Common myeloid progenitor, CD34-positive (primary cell): ENCODE measurements around the gene CD4.

ENCODE experiments used
- CTCF ChIA-PET: fragments of 350-600 bp; sonication (Branson Sonifier 250); formaldehyde crosslinking; loops from one replicate; lab custom pipeline; 2021; ENCODE audit warnings: antibody characterized with exemption; lab: Charles Lee
- POLR2A ChIA-PET: fragments of 350-600 bp; sonication (Branson Sonifier 250); formaldehyde crosslinking; loops from one replicate; lab custom pipeline; 2021; ENCODE audit warnings: antibody characterized with exemption; lab: Charles Lee
- DNase-seq, 3 donors: peaks; one replicate each; pipeline versions ENCODE4 v3.0.0 to v3.0.0-alpha.2; 2013
- H3K27ac ChIP-seq, 2 experiments: 1 replicate in 1 of 2; 2 replicates in 1 of 2; pipeline ENCODE4 v1.7.0; 2013; ENCODE audit warnings: inconsistent platforms in 2 of 2, low read length in 2 of 2, mild to moderate bottlenecking in 2 of 2, low read depth in 1 of 2, moderate library complexity in 1 of 2; ENCODE audit not compliant: severe bottlenecking in 2 of 2, insufficient read depth in 1 of 2, poor library complexity in 1 of 2
- H3K27me3 ChIP-seq, 5 experiments: replicated peaks in 2 of 5; 1 replicate in 3 of 5; 2 replicates in 2 of 5; pipeline versions ENCODE4 v1.6.1 to v1.7.0; 2013; ENCODE audit warnings: low read length in 4 of 5, mild to moderate bottlenecking in 2 of 5, moderate library complexity in 2 of 5, inconsistent platforms in 1 of 5; ENCODE audit not compliant: insufficient read depth in 5 of 5, control insufficient read depth in 4 of 5
- H3K36me3 ChIP-seq, 4 experiments: 1 replicate in 2 of 4; 2 replicates in 2 of 4; pipeline versions ENCODE4 v1.6.1 to v1.7.0; 2013; ENCODE audit warnings: low read length in 3 of 4, control low read depth in 1 of 4, mild to moderate bottlenecking in 1 of 4; ENCODE audit not compliant: control insufficient read depth in 4 of 4, insufficient read depth in 4 of 4
- H3K4me1 ChIP-seq, 4 experiments: 1 replicate in 3 of 4; 2 replicates in 1 of 4; pipeline versions ENCODE4 v1.6.1 to v1.7.1; 2013; ENCODE audit warnings: low read length in 3 of 4, mild to moderate bottlenecking in 3 of 4, control low read depth in 1 of 4, inconsistent platforms in 1 of 4, moderate library complexity in 1 of 4; ENCODE audit not compliant: control insufficient read depth in 4 of 4, insufficient read depth in 4 of 4; ENCODE audit errors: control extremely low read depth in 1 of 4
- H3K4me3 ChIP-seq, 7 experiments: 1 replicate in 4 of 7; 2 replicates in 3 of 7; pipeline versions ENCODE4 v1.5.1 to v1.7.0; 2013; ENCODE audit warnings: mild to moderate bottlenecking in 7 of 7, low read length in 6 of 7, moderate library complexity in 6 of 7, inconsistent platforms in 2 of 7, low read depth in 2 of 7, control low read depth in 1 of 7; ENCODE audit not compliant: insufficient read depth in 4 of 7, control insufficient read depth in 1 of 7; ENCODE audit errors: extremely low read depth in 1 of 7
- H3K9me3 ChIP-seq, 5 experiments: 1 replicate in 4 of 5; 2 replicates in 1 of 5; pipeline versions ENCODE4 v1.6.1 to v1.7.1; 2013; ENCODE audit warnings: low read length in 4 of 5, mild to moderate bottlenecking in 2 of 5, inconsistent platforms in 1 of 5, low read depth in 1 of 5, moderate library complexity in 1 of 5; ENCODE audit not compliant: control insufficient read depth in 4 of 5, insufficient read depth in 2 of 5; ENCODE audit errors: control extremely low read depth in 1 of 5
- WGBS: methylation state at CpG from one replicate; pipeline ENCODE4 v1.1.5; 2013; ENCODE audit not compliant: insufficient coverage; 5-methylcytosine and 5-hydroxymethylcytosine counted together

CD4 gene

DNA sequence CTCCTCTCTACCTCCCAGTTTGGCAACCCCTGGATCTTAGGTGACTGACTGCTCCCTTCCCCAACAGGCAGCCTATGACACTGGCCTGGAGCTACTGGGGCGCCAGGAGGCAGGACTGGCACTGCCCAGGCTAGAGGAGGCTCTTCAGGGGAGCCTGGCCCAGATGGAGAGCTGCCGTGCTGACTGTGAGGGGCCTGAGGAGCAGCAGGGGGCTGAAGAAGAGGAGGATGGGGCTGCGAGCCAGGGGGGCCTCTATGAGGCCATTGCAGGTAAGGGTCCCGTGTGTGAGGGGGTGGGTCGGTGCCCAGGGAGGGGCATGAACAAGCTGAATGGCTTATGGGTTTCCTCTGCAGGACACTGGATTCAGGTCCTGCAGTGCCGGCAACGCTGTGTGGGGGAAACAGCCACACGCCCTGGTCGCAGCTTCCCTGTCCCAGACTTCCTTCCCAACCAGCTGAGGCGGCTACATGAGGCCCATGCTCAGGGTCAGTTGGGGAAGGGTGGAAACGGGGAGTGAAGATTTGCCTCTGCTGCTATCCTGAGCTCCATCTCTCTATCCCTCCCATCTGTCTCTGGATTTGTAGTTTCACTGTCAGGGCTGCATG, 41.1 kb downstream of the CD4 start:
- no peak for DNase-seq
- no peak overlapping the region for H3K27ac ChIP-seq
- H3K9me3 ChIP-seq, result no peaks in the 10 kb centered on the region
- peaks cover 0 to 30% (median 2%) of the 10 kb centered on the region in 4 experiments for H3K36me3 ChIP-seq
- H3K4me3 ChIP-seq, result no peak overlapping the region
- POLR2A ChIA-PET, result no interaction called here
- H3K27me3 ChIP-seq, result peaks cover 0 to 7% (median 0%) of the 10 kb centered on the region in 5 experiments
- WGBS, result 96% methylated on average over 7 of the region's 11 CpGs
- peaks cover 0 to 26% (median 24%) of the 10 kb centered on the region in 4 experiments for H3K4me1 ChIP-seq
- CTCF ChIA-PET, result interaction anchor here (0.9 to 13.0 kb wide), 10 partner anchors 10 to 76 kb away, joined by 3 to 97 read pairs (median 5); partner anchors contain the start of genes GNB3, MLF2 and PTMS

DNA sequence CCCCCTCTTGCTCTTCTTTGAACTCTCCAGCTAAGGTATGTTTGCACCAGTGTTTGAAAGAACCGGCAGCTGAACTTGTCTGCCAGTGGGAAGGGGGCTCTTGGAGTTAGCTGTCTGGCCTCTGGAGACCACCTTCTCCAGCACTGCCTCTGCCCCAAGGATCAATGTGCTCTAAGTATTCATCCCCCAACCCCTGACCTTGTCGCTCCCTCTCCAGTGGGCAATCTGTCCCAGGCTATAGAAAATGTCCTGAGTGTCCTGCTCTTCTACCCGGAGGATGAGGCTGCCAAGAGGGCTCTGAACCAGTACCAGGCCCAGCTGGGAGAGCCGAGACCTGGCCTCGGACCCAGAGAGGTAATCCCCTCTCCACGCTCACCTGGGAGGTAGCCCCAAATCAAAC, 41.7 kb downstream of the CD4 start:
- Histone ChIP-seq H3K27me3 (peaks cover 0 to 7% (median 0%) of the 10 kb centered on the region in 5 experiments), H3K4me1 (peaks cover 0 to 27% (median 22%) of the 10 kb centered on the region in 4 experiments), H3K27ac (no peak overlapping the region), H3K36me3 (peaks cover 0 to 30% (median 2%) of the 10 kb centered on the region in 4 experiments), H3K9me3 (no peaks in the 10 kb centered on the region), H3K4me3 (no peak overlapping the region)
- 96% methylated on average over 6 of the region's 6 CpGs for whole genome bisulfite sequencing
- ChIA-PET POLR2A (no interaction called here), CTCF (interaction anchor here (0.9 to 13.0 kb wide), 11 partner anchors 9 to 98 kb away, joined by 3 to 97 read pairs (median 6); partner anchors contain the start of genes GNB3 and MLF2)
- no peak for DNase-seq

DNA sequence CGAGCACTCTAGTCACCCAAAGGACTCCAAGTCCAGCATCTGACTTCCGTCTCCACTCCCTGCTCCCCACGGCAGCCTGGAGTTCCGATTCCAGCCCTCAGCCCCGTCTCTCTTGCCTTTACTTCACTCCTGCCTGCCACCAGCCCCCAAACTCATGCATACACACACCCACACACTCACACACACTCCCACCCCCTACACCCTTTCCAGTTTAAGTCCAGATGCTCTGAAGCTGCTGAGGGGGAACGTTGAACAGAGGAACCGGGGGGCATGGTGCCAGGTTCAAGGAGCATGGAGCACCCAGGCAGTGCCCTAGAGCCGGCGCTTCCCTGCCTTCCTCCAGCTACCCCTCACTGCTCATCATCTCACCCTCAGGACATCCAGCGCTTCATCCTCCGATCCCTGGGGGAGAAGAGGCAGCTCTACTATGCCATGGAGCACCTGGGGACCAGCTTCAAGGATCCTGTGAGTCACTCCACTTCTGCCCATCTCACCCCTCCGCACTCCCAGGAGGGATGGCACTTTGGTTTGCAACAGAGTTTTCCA, 42.2 kb downstream of the CD4 start:
- Histone ChIP-seq H3K27ac (no peak overlapping the region), H3K4me3 (no peak overlapping the region), H3K27me3 (peaks cover 0 to 7% (median 0%) of the 10 kb centered on the region in 5 experiments), H3K9me3 (no peaks in the 10 kb centered on the region), H3K4me1 (peaks cover 0 to 27% (median 22%) of the 10 kb centered on the region in 4 experiments), H3K36me3 (peaks cover 0 to 32% (median 2%) of the 10 kb centered on the region in 4 experiments)
- CTCF ChIA-PET, result interaction anchor here (0.8 to 13.0 kb wide), 7 partner anchors 9 to 98 kb away, joined by 3 to 97 read pairs (median 6); partner anchors contain the start of genes GNB3 and MLF2
- DNase-seq, result no peak
- 94% methylated on average over 9 of the region's 12 CpGs for WGBS
- POLR2A ChIA-PET, result no interaction called here

DNA sequence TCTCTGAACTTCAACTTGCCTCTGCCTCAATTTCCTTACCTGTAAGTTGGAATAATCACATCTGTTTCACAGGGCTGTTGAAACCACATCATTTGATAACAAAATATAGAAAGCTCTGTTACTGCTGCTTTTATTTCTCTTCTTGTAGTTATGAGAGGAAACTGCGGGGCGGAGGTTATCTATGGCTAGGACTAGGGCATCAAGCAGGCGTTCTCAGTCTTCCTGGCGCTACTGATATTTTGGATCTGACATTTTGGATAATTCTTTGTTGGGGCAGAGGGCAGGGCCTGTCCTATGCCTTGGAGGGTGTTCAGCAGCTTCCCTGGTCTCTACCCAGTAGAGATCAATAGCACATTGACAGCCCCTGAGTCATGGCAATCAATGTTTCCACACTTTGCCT, 42.8 kb downstream of the CD4 start:
- H3K36me3 ChIP-seq, result peaks cover 0 to 37% (median 2%) of the 10 kb centered on the region in 4 experiments
- WGBS, result 88% methylated on average over 2 of the region's 4 CpGs
- peaks cover 0 to 24% (median 21%) of the 10 kb centered on the region in 4 experiments for H3K4me1 ChIP-seq
- ChIA-PET CTCF (interaction anchor here (0.7 to 13.0 kb wide), 9 partner anchors 11 to 99 kb away, joined by 3 to 97 read pairs (median 3); partner anchors contain the start of gene MLF2), POLR2A (no interaction called here)
- H3K27ac ChIP-seq, result no peak overlapping the region
- H3K27me3 ChIP-seq, result peaks cover 0 to 7% (median 0%) of the 10 kb centered on the region in 5 experiments
- no peaks in the 10 kb centered on the region for H3K9me3 ChIP-seq
- DNase-seq, result no peak
- H3K4me3 ChIP-seq, result no peak overlapping the region

DNA sequence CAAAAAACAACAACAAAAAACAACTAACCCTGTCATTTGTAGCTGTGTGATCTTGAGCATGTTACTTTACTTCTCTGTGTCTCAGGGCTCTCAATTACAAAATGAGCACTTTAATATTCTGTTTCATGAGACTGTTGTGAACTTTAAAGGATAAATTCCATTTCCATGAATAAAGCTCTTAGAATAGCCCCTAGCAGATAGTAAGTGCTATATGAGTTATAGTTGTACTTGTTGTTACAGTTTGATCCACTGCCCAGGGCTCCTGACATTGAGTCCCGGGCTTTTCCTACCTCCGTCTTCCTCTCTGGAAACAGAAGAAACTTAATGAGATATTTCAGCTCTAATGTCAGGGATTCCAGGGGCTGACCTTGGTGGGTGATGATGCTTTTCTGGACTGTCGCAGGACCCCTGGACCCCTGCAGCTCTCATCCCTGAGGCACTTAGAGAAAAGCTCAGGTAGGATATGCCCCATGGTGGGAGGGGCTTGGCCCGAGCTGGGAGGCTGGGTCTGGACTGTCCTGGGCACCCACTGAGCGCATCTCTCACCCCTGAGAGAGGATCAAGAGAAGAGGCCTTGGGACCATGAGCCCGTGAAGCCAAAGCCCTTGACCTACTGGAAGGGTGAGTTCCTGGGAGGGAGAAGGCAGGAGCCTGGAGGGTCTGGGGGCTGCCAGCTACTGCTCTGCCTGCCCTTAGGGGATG, 44.0 kb downstream of the CD4 start:
- H3K27ac ChIP-seq, result no peak overlapping the region
- peaks cover 0 to 49% (median 4%) of the 10 kb centered on the region in 4 experiments for H3K36me3 ChIP-seq
- H3K4me1 ChIP-seq, result peaks cover 0 to 15% (median 13%) of the 10 kb centered on the region in 4 experiments
- CTCF ChIA-PET, result interaction anchor here (0.8 to 5.1 kb wide), 13 partner anchors 8 to 213 kb away, joined by 3 to 39 read pairs (median 7); partner anchors contain the start of genes CDCA3, MLF2 and SPSB2
- H3K4me3 ChIP-seq, result no peak overlapping the region
- H3K27me3 ChIP-seq, result peaks cover 0 to 7% (median 0%) of the 10 kb centered on the region in 5 experiments
- POLR2A ChIA-PET, result no interaction called here
- H3K9me3 ChIP-seq, result no peaks in the 10 kb centered on the region
- DNase-seq, result no peak
- 97% methylated on average over 6 of the region's 6 CpGs for WGBS

DNA sequence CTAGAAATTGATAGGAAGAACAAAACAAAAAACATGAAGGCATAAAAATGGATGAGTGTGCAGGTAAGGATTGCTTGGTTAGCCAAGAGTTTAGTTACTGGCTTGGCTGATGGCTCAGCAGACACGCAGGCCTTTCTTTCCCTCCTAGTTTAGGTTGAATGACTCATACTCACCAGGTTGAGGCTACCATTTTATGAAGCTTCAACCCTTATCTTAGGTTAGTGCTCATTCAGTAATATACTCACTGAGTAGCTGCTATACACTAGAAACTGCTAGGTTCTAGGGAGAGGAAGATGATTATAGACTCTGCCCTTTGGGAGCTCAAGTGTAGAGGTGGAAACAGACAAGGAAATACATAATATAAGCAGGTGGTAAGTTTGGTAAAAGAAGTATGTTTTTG, 44.9 kb downstream of the CD4 start:
- ChIA-PET POLR2A (no interaction called here), CTCF (interaction anchor here (0.6 to 5.1 kb wide), 18 partner anchors 9 to 213 kb away, joined by 3 to 39 read pairs (median 4); partner anchors contain the start of genes CD4, CDCA3, GPR162 and LAG3)
- 100% methylated on average over 1 of the region's 1 CpG for WGBS
- H3K4me3 ChIP-seq, result no peak overlapping the region
- no peak overlapping the region for H3K27ac ChIP-seq
- H3K9me3 ChIP-seq, result no peaks in the 10 kb centered on the region
- no peak for DNase-seq
- peaks cover 0 to 58% (median 4%) of the 10 kb centered on the region in 4 experiments for H3K36me3 ChIP-seq
- peaks cover 0 to 10% (median 5%) of the 10 kb centered on the region in 4 experiments for H3K4me1 ChIP-seq
- H3K27me3 ChIP-seq, result peaks cover 0 to 6% (median 0%) of the 10 kb centered on the region in 5 experiments
